Measurements from ENCODE around the gene PTGES2.

- no peak for TF ChIP-seq CTCF (IDR thresholded peaks at IDR 0.05)
- TF ChIP-seq POLR2A (IDR thresholded peaks at IDR 0.05), result no peak
Measured at GRCh38 chr9:128081056-128081455, 46.5 kb downstream of the PTGES2 start.
